ENCODE data around the gene BMP8B. TPM values are rescaled to one million over a fixed set of nuclear protein-coding genes. Genes with fewer than 3 reads are reported as not detected.

Gene BMP8B
- polyA plus RNA-seq, 3 donors = 0.14 to 1.3 (median 0.24) TPM

DNA sequence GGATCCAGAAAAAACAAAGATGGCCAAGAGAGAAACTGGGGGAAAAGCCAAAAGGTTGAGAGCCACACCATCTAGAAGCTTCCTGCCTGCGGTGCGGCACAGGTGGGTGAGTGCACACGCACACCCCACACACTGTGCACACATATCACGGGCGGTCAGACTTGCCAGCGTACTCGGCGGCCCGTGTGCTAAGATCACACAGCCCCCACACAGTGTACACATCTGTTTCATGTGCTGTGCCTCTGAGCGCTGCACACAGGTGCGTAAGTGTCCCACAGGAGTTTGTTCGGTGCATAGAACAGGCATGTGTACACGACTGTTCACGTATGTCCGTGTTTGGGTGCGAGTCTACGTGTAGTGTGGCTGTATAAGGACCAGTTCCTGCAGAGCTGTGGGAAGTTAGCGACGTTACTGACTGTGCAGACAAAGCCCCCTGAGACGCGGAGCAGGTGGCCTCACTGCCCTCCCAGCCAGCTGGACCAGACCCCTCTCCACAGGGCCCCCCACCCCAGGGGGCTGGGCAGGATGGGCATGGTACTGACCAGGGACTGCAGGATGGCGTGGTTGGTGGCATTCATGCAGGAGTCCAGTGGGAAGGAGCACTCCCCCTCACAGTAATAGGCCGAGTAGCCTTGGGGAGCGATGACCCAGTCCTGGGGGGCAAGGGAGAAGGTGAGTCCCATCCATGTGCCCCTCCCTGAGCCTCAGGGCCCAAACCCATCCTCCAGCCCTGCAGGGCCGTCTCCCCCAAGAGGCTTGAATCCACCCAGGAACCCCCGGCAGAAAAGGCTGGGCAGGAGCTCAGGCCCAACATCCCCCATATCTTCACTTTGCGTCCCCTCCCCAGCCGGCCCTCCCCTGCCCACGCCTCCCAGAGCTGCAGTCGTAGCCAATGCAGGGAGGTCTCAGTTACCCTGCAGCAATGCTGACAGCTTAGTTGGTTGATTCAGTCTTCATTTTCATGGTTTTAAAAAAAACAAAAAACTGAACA lies 25.8 kb downstream of the BMP8B start:
- Histone ChIP-seq H2AFZ (ENCODE audit: insufficient read depth, low read depth, low read length, poor library complexity, severe bottlenecking) (no peak overlapping the region), H3K27ac (ENCODE audit: low read depth in 1 of 2, low read length in 2 of 2) (no peak overlapping the region), H3K9ac (ENCODE audit: insufficient read depth, low read length, poor library complexity, severe bottlenecking) (no peak overlapping the region), H3K36me3 (replicated peaks in 1 of 2; ENCODE audit: control insufficient read depth in 1 of 2, insufficient read depth in 2 of 2, low read length in 2 of 2) (peaks cover 22 to 35% of the 10 kb centered on the region in 2 donors), H4K20me1 (ENCODE audit: insufficient read depth, low read length) (no peaks in the 10 kb centered on the region), H3K9me3 (replicated peaks in 1 of 2; ENCODE audit: control insufficient read depth in 1 of 2, insufficient read depth in 1 of 2, low read length in 2 of 2) (no peaks in the 10 kb centered on the region), H3K27me3 (ENCODE audit: control insufficient read depth in 2 of 2, insufficient read depth in 2 of 2, low read length in 2 of 2) (no peaks in the 10 kb centered on the region), H3K4me2 (replicated peaks; ENCODE audit: extremely low read depth, low read length, poor library complexity, severe bottlenecking) (no peak overlapping the region), H3K4me3 (replicated peaks in 1 of 3; ENCODE audit: low read depth in 2 of 3, low read length in 3 of 3) (no peak overlapping the region), H3K79me2 (ENCODE audit: insufficient read depth, low read length) (no peaks in the 10 kb centered on the region), H3K4me1 (ENCODE audit: control insufficient read depth in 1 of 2, insufficient read depth in 2 of 2, low read length in 2 of 2) (no peaks in the 10 kb centered on the region)
- DNase-seq = no peak
- Mint-ChIP-seq H3K4me3 (no peak overlapping the region), H3K36me3 (peaks cover 28 to 40% of the 10 kb centered on the region in 2 donors), H3K4me1 (no peaks in the 10 kb centered on the region), H3K27me3 (ENCODE audit: low read depth in 3 of 3) (peaks cover 0 to 2% (median 0%) of the 10 kb centered on the region in 3 donors), H3K27ac (peak overlapping the region in 1 of 7 donors; percentile 64), H3K9me3 (no peaks in the 10 kb centered on the region)
- WGBS (ENCODE audit: insufficient coverage) = 98% methylated on average over 19 of the region's 30 CpGs
- intact Hi-C loops (cut with micrococcal nuclease) = no loop called here
- TF ChIP-seq, protein P1, sequence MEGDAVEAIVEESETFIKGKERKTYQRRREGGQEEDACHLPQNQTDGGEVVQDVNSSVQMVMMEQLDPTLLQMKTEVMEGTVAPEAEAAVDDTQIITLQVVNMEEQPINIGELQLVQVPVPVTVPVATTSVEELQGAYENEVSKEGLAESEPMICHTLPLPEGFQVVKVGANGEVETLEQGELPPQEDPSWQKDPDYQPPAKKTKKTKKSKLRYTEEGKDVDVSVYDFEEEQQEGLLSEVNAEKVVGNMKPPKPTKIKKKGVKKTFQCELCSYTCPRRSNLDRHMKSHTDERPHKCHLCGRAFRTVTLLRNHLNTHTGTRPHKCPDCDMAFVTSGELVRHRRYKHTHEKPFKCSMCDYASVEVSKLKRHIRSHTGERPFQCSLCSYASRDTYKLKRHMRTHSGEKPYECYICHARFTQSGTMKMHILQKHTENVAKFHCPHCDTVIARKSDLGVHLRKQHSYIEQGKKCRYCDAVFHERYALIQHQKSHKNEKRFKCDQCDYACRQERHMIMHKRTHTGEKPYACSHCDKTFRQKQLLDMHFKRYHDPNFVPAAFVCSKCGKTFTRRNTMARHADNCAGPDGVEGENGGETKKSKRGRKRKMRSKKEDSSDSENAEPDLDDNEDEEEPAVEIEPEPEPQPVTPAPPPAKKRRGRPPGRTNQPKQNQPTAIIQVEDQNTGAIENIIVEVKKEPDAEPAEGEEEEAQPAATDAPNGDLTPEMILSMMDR (IDR thresholded peaks at IDR 0.05) = no peak

DNA sequence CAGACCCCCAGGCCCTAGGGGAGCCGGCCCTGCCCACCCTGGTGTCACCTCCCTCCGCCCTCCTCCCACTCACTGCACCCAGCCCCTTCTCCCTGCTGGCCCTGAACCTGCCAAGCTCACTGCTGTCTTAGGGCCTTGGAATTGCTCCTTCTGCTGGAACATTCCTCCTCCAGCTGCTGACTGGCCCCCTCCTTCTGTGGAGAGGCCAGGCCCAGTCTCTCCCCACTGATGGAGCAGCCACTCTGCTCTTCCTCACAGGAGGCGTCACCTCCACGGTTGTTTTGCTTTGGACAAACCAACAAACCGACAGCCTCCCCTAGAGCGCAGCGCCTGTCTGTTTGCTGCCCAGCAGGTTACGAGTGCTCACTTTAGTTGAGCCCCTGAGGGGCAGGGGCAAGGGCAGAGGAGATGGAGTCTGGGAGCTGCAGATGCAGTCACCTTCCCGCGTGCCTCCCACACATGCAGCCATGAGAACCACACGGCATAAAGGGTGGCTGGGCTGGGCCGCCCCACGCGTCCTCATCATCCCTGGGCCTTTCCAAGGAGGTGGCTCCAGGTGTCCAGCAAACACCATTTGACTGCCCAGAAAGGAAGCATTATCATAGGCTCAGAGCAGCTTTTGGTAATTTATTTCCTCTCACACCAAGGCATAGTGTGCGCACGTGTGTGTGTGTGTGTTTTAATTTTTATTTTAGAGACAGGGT lies 27.0 kb downstream of the BMP8B start:
- Mint-ChIP-seq H3K27ac (peak overlapping the region in 2 of 7 donors; percentile 12 to 62), H3K27me3 (ENCODE audit: low read depth in 3 of 3) (peaks cover 0 to 2% (median 0%) of the 10 kb centered on the region in 3 donors), H3K36me3 (peaks cover 38 to 51% of the 10 kb centered on the region in 2 donors), H3K4me1 (no peaks in the 10 kb centered on the region), H3K9me3 (no peaks in the 10 kb centered on the region), H3K4me3 (no peak overlapping the region)
- Histone ChIP-seq H3K4me3 (replicated peaks in 1 of 3; ENCODE audit: low read depth in 2 of 3, low read length in 3 of 3) (no peak overlapping the region), H3K79me2 (ENCODE audit: insufficient read depth, low read length) (no peaks in the 10 kb centered on the region), H3K9ac (ENCODE audit: insufficient read depth, low read length, poor library complexity, severe bottlenecking) (no peak overlapping the region), H3K9me3 (replicated peaks in 1 of 2; ENCODE audit: control insufficient read depth in 1 of 2, insufficient read depth in 1 of 2, low read length in 2 of 2) (no peaks in the 10 kb centered on the region), H3K27ac (ENCODE audit: low read depth in 1 of 2, low read length in 2 of 2) (no peak overlapping the region), H3K4me1 (ENCODE audit: control insufficient read depth in 1 of 2, insufficient read depth in 2 of 2, low read length in 2 of 2) (no peaks in the 10 kb centered on the region), H3K27me3 (ENCODE audit: control insufficient read depth in 2 of 2, insufficient read depth in 2 of 2, low read length in 2 of 2) (no peaks in the 10 kb centered on the region), H3K4me2 (replicated peaks; ENCODE audit: extremely low read depth, low read length, poor library complexity, severe bottlenecking) (no peak overlapping the region), H3K36me3 (replicated peaks in 1 of 2; ENCODE audit: control insufficient read depth in 1 of 2, insufficient read depth in 2 of 2, low read length in 2 of 2) (peaks cover 33 to 46% of the 10 kb centered on the region in 2 donors), H2AFZ (ENCODE audit: insufficient read depth, low read depth, low read length, poor library complexity, severe bottlenecking) (no peak overlapping the region), H4K20me1 (ENCODE audit: insufficient read depth, low read length) (no peaks in the 10 kb centered on the region)
- TF ChIP-seq, protein P1 (IDR thresholded peaks at IDR 0.05) = no peak
- intact Hi-C loops (cut with micrococcal nuclease) = no loop called here
- WGBS (ENCODE audit: insufficient coverage) = 94% methylated on average over 7 of the region's 16 CpGs
- no peak for DNase-seq

Measured in CD14-positive monocyte (primary cell).